ENCODE data around the gene ZNF552. TPM values are rescaled to one million over a fixed set of nuclear protein-coding genes. Genes with fewer than 3 reads are reported as not detected.
"Not testable (repeated sequence)": the region's sequence is repeated elsewhere in the genome, so short reads cannot be mapped to it uniquely, and the experiment has no call there.

ZNF552 gene
- 10 to 100 TPM in 2 of 8 experiments, 1 to 10 TPM in 6; 4.4 to 20.0 (median 6.8) TPM for total RNA-seq

DNA sequence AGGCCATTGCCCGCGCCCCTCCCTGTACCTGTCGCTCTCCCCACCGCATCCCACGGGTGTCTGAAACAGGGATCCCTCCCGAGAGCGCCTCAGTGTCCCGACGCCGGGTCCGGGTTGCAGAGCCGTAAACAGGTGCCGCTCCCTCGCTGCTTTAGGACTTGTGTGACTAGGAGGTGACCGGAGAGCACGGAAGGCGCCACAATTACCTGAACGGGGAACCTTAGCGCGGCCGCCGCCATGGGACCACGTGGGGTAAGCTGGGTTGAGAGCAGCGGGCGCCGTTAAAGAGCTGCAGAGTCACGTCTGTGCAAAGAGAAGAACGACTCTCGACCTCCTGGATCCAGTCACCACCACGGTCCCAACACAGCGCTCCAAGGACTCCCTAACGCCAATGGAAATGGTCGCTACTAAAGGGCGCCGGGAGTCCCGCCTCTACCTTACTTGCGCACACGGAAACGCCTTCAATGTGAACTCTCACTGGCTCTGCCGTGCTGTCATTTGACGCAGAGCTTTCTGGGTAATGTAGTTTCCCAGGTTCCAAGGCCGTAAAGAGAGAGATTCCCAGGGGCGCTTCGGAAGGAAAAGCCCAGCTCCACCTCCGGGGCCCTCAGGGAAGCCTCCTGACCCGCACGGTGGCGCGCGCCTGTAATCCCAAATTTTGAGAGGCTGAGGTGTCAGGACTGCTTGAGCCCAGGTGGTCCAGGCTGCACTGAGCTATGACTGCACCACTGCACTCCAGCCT lies at the start of gene ZNF552:
Gene ZNF552 (minus strand): TSS at position 409 of the 742 bp plus-strand sequence. CDS start 170 bp downstream, at position 239.
- in situ Hi-C loops (cut with MboI; ENCODE audit: low pct_unique_long_range_greater_than_20kb in 2 of 9, low sequenced_read_pairs in 9 of 9, unreplicated experiment in 9 of 9), result no loop called here
- H3K27ac ChIP-seq, result peak within 1 kb of the TSS; percentile 51 to 64
- peaks cover 0 to 8% of the 10 kb centered on the region in 2 donors for H3K4me1 ChIP-seq (replicated peaks in 1 of 2)
- ATAC-seq (replicated peaks in 6 of 8), result peak; percentile 75 to 86 (median 78)
- 0 to 11% (median 0%) methylated on average over 2 to 10 of the region's 50 CpGs; no CpG with 5 or more reads in 3 of the 10 experiments for WGBS, 10 experiments
- peak within 1 kb of the TSS; percentile 47 to 71 (median 64) for H3K4me3 ChIP-seq

DNA sequence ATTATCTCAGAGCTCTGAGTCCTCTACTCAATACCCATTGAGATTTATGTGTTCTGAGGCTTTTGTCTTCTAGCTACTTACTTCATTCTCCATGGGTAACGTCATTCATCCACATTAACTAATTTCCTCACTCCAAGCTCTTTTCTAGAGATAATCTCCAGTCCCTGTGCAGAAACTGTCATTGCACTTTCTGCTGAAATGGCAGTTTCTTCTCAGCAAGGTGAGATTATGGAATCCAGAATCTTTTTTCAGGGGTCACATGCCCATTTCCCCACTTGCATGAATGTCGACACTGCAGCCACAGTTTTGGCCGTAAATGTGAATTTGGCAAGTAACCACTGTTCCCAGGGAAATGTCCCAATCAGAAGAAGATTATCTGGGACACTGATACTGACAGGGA lies 47.6 kb upstream of the ZNF552 start:
- 100% methylated on average over 1 to 3 of the region's 3 CpGs; no CpG with 5 or more reads in 6 of the 10 experiments for WGBS, 10 experiments
- H3K4me3 ChIP-seq; H3K27ac ChIP-seq; H3K4me1 ChIP-seq (replicated peaks in 1 of 2); ATAC-seq (replicated peaks in 6 of 8); in situ Hi-C loops (cut with MboI; ENCODE audit: low pct_unique_long_range_greater_than_20kb in 2 of 9, low sequenced_read_pairs in 9 of 9, unreplicated experiment in 9 of 9): not testable (repeated sequence)

- H3K4me3 ChIP-seq; ATAC-seq (replicated peaks in 6 of 8); H3K27ac ChIP-seq; in situ Hi-C loops (cut with MboI; ENCODE audit: low pct_unique_long_range_greater_than_20kb in 2 of 9, low sequenced_read_pairs in 9 of 9, unreplicated experiment in 9 of 9): not testable (repeated sequence)
- peaks cover 10 to 13% of the 10 kb centered on the region in 2 donors for H3K4me1 ChIP-seq (replicated peaks in 1 of 2)
- WGBS, 10 experiments, result no CpG with 5 or more reads among the region's 2 CpGs
Measured at GRCh38 chr19:57854117-57854516, 39.4 kb upstream of the ZNF552 start.

DNA sequence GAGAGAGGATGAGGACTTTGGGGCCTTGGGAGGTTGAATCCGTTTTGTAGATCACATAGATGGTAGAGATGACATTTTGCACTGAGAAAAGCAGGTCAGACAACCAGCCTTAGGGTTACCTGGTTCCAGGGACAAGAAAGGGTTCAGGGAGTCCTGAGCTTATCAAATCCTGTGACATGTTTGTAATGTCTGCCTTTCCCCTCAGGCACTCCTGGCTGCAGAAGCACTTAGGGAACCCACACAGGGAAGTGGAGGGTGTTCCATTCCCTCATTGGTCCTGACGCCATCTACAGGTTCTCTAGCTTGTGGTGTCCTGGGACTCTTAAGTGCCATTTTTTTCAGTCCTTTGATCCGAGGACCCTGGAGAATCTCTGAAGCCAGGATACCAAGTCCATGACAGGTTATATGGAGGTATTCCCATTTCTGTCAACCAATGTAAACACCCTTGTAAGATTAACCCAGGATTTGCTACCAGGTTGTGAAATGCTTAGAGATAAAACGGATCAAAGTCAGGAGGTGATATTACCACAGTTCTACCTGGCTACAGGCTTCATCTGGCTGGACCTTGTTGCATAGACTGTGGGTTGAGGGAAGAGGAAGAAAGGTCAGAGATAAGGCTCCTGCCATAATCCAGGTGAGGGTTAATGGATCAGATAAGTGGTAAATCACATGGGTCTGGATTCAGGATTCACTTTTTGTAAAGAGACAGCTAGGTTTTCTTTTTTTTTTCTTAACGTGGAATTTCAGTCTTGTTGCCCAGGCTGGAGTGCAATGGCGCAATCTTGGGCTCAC lies 37.3 kb upstream of the ZNF552 start:
- in situ Hi-C loops (cut with MboI; ENCODE audit: low pct_unique_long_range_greater_than_20kb in 2 of 9, low sequenced_read_pairs in 9 of 9, unreplicated experiment in 9 of 9); ATAC-seq (replicated peaks in 6 of 8); H3K27ac ChIP-seq; H3K4me3 ChIP-seq: not testable (repeated sequence)
- H3K4me1 ChIP-seq (replicated peaks in 1 of 2), result peaks cover 10 to 13% of the 10 kb centered on the region in 2 donors
- WGBS, 10 experiments, result 95 to 100% (median 100%) methylated on average over 1 to 3 of the region's 6 CpGs; no CpG with 5 or more reads in 4 of the 10 experiments

- Histone ChIP-seq H3K4me1 (replicated peaks in 1 of 2) (peaks cover 10 to 13% of the 10 kb centered on the region in 2 donors), H3K27ac (peak overlapping the region; percentile 84 to 87), H3K4me3 (peak overlapping the region; percentile 43 to 75 (median 55))
- in situ Hi-C loops (cut with MboI; ENCODE audit: low pct_unique_long_range_greater_than_20kb in 2 of 9, low sequenced_read_pairs in 9 of 9, unreplicated experiment in 9 of 9), result no loop called here
- ATAC-seq (replicated peaks in 6 of 8), result peak in 3 of 8 experiments; percentile 2 to 18 (median 5)
- 0 to 7% (median 0%) methylated on average over 3 to 10 of the region's 11 CpGs; no CpG with 5 or more reads in 3 of the 10 experiments for WGBS, 10 experiments
Measured at GRCh38 chr19:57850553-57851017, 35.9 kb upstream of the ZNF552 start.

DNA sequence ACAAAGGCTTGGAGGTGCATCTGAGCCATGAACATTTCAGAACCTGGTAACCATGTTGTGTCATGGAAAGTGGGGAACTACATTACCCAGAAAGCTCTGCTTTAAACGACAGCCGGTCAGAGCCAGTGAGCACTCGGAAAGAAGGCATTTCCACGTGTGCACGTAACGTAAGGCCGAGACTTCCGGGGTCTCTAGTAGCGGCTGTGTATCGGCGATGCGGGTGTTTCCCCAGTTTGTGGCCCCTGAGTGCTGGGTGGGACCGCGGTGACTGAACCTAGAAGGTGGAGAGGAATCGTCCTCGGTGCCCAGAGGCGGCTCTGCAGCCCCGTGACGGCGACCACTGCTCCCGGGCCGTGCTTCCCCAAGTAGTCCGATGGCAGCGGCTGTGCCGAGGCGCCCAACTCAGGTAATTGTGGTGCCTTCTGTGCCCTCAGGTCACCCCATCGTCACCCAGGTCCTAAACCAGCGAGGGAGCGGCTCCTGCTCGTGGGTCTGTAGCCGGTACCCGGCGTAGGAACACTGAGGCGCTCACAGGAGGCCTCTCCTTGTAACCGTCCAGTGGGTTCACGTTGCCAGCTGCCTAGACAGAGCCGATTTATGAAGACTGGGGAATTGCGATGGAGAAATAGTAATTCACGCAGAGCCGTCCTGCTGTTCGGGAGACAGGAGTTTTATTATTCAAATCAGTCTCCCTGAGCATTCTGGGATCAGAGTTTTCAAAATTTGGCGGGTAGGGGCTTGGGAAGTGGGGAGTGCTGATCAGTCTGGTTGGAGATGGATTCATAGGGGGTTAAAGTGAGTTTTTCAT lies 35.2 kb upstream of the ZNF552 start, which contains the start of gene ZNF587:
Gene ZNF587 (plus strand): TSS at position 194 of the 808 bp plus-strand sequence. CDS start 180 bp downstream, at position 374.
- peak; percentile 84 to 97 (median 96) for ATAC-seq (replicated peaks in 6 of 8)
- peaks cover 10 to 13% of the 10 kb centered on the region in 2 donors for H3K4me1 ChIP-seq (replicated peaks in 1 of 2)
- peak within 1 kb of the TSS; percentile 43 to 75 (median 55) for H3K4me3 ChIP-seq
- peak within 1 kb of the TSS; percentile 84 to 87 for H3K27ac ChIP-seq
- in situ Hi-C loops (cut with MboI; ENCODE audit: low pct_unique_long_range_greater_than_20kb in 2 of 9, low sequenced_read_pairs in 9 of 9, unreplicated experiment in 9 of 9), result not testable (repeated sequence)
- 0 to 2% (median 0%) methylated on average over 1 to 14 of the region's 42 CpGs; no CpG with 5 or more reads in 3 of the 10 experiments for WGBS, 10 experiments

DNA sequence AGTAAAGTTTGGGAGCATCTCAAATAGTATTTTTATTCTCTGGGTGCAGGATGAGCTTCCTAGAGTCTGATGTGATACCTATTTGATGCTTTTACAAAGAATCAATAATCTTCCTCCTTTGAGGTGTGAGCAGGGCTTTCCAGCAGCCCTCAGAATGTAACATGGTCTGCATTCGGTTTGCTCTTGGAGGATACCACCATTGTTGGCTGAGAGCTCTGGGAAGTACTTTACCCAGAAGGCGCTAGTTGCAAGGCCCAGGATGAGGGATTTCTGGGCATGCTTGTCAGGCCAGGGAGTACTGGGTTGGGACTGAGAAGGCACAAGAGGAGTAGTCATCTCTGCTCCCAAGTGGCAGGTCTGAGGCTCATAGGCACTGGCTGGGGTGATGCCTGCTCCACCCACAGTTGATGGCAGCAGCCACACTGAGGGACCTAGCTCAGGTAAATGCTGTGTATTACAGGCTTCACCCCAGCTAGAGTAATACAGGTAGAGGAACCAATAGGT lies 34.5 kb upstream of the ZNF552 start:
- in situ Hi-C loops (cut with MboI; ENCODE audit: low pct_unique_long_range_greater_than_20kb in 2 of 9, low sequenced_read_pairs in 9 of 9, unreplicated experiment in 9 of 9); H3K27ac ChIP-seq: not testable (repeated sequence)
- peak; percentile 7 to 65 (median 54) for ATAC-seq (replicated peaks in 6 of 8)
- H3K4me3 ChIP-seq, result peak overlapping the region; percentile 43 to 75 (median 55)
- 80 to 100% methylated on average over 1 of the region's 2 CpGs; no CpG with 5 or more reads in 8 of the 10 experiments for WGBS, 10 experiments
- peaks cover 10 to 13% of the 10 kb centered on the region in 2 donors for H3K4me1 ChIP-seq (replicated peaks in 1 of 2)

DNA sequence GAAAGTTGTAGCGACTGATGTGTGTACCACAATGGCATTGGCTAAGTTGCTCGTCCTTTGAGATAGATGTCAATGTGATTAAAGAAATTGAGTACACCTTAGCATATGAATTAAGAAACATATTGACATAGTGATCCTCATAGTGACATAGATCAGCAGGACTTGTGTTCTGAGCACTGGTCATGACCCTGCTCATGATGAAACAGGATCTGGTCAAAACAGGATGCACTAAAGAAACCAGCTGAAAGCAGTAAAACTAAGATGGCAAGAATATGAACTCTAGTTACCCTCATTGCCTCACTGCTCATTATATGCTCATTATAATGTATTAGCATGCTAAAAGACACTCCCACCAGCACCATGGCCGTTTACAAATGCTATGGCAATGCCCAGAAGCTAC lies 32.5 kb upstream of the ZNF552 start:
- ATAC-seq (replicated peaks in 6 of 8), result peak in 6 of 8 experiments; percentile 10 to 43 (median 26)
- in situ Hi-C loops (cut with MboI; ENCODE audit: low pct_unique_long_range_greater_than_20kb in 2 of 9, low sequenced_read_pairs in 9 of 9, unreplicated experiment in 9 of 9); H3K4me3 ChIP-seq; H3K27ac ChIP-seq: not testable (repeated sequence)
- WGBS, 10 experiments, result 31 to 100% (median 60%) methylated on average over 1 to 2 of the region's 3 CpGs; no CpG with 5 or more reads in 3 of the 10 experiments
- H3K4me1 ChIP-seq (replicated peaks in 1 of 2), result peaks cover 10 to 13% of the 10 kb centered on the region in 2 donors

- Histone ChIP-seq H3K27ac (no peak overlapping the region), H3K4me3 (no peak overlapping the region), H3K4me1 (replicated peaks in 1 of 2) (no peaks in the 10 kb centered on the region)
- ATAC-seq (replicated peaks in 6 of 8), result peak in 2 of 8 experiments; percentile 64 to 72
- in situ Hi-C loops (cut with MboI; ENCODE audit: low pct_unique_long_range_greater_than_20kb in 2 of 9, low sequenced_read_pairs in 9 of 9, unreplicated experiment in 9 of 9), result no loop called here
- 66 to 100% (median 94%) methylated on average over 1 to 5 of the region's 6 CpGs; no CpG with 5 or more reads in 1 of the 10 experiments for WGBS, 10 experiments
Measured at GRCh38 chr19:57841122-57841763, 26.5 kb upstream of the ZNF552 start.

GRCh38 chr19:57838622-57839191 lies 24.0 kb upstream of the ZNF552 start:
- ATAC-seq (replicated peaks in 6 of 8); in situ Hi-C loops (cut with MboI; ENCODE audit: low pct_unique_long_range_greater_than_20kb in 2 of 9, low sequenced_read_pairs in 9 of 9, unreplicated experiment in 9 of 9); H3K4me3 ChIP-seq; H3K27ac ChIP-seq; H3K4me1 ChIP-seq (replicated peaks in 1 of 2): not testable (repeated sequence)
- 100% methylated on average over 1 of the region's 5 CpGs; no CpG with 5 or more reads in 9 of the 10 experiments for WGBS, 10 experiments

DNA sequence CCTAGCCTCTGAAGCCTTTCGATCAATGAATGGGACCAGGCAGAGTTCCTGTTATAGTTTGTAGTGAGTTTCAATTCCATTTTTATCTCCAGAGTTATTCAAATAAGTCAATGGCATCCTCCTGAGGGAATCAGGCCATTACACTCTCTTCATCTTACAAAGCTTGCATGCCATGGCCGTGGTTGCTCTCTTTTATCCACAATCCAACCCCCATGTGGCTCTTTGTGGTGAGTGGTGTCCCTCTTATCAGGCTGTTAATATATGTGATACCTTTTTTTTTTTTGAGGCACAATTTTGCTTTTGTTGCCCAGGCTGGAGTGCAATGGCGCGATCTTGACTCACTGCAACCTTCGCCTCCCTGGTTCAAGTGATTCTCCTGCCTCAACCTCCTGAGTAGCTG lies 22.3 kb upstream of the ZNF552 start:
- not testable (repeated sequence) for H3K27ac ChIP-seq; ATAC-seq (replicated peaks in 6 of 8)
- 29 to 100% (median 91%) methylated on average over 2 to 5 of the region's 5 CpGs; no CpG with 5 or more reads in 3 of the 10 experiments for WGBS, 10 experiments

More for the DNA sequence above, 22.3 kb upstream of the ZNF552 start:
- H3K4me3 ChIP-seq; H3K4me1 ChIP-seq (replicated peaks in 1 of 2); in situ Hi-C loops (cut with MboI; ENCODE audit: low pct_unique_long_range_greater_than_20kb in 2 of 9, low sequenced_read_pairs in 9 of 9, unreplicated experiment in 9 of 9): not testable (repeated sequence)
